Large intestine (tissue), 3 donors: ENCODE results near the gene PLEKHD1. TPM values are rescaled to one million over a fixed set of nuclear protein-coding genes. Genes with fewer than 3 reads are reported as not detected.

Experiments
- DNase-seq, 2 donors: peaks; one replicate each; pipeline versions ENCODE4 v3.0.0 to v3.0.0-alpha.2; 2013
- H3K27ac ChIP-seq: one replicate; pipeline ENCODE4 v1.5.1; 2013; ENCODE audit warnings: low read length
- H3K27me3 ChIP-seq: 2 replicates; pipeline ENCODE4 v1.6.1; 2013; ENCODE audit warnings: low read length; ENCODE audit not compliant: control insufficient read depth, insufficient read depth
- H3K36me3 ChIP-seq: 2 replicates; pipeline ENCODE4 v1.6.1; 2013; ENCODE audit warnings: low read length; ENCODE audit not compliant: control insufficient read depth, insufficient read depth
- H3K4me1 ChIP-seq: one replicate; pipeline ENCODE4 v1.6.1; 2013; ENCODE audit warnings: low read length; ENCODE audit not compliant: control insufficient read depth, insufficient read depth
- H3K4me3 ChIP-seq: one replicate; pipeline ENCODE4 v1.5.1; 2013; ENCODE audit warnings: low read length
- H3K9me3 ChIP-seq: one replicate; pipeline ENCODE4 v1.6.1; 2013; ENCODE audit warnings: mild to moderate bottlenecking, low read depth, low read length, moderate library complexity; ENCODE audit not compliant: control insufficient read depth
- WGBS: methylation state at CpG from one replicate; pipeline ENCODE4 v1.1.5; 2013; ENCODE audit warnings: low lambda C conversion rate; ENCODE audit not compliant: insufficient coverage; 5-methylcytosine and 5-hydroxymethylcytosine counted together
- polyA plus RNA-seq: library from polyadenylated mRNA; unstranded; fragments of 120-200 nt; gene quantifications from one replicate; pipeline ENCODE4 v1.2.1, GENCODE V29; 2013

Gene PLEKHD1
- polyA plus RNA-seq, 1 donor = 0.03 TPM

GRCh38 chr14:69532561-69533340, 48.2 kb downstream of the PLEKHD1 start:
- Histone ChIP-seq H3K27ac (no peak overlapping the region), H3K4me3 (no peak overlapping the region), H3K9me3 (no peaks in the 10 kb centered on the region), H3K27me3 (peaks cover 10% of the 10 kb centered on the region), H3K36me3 (no peaks in the 10 kb centered on the region), H3K4me1 (no peaks in the 10 kb centered on the region)
- peak in 1 of 2 donors; percentile 18 for DNase-seq
- WGBS = no CpG with 5 or more reads among the region's 3 CpGs

GRCh38 chr14:69535230-69535848, 50.8 kb downstream of the PLEKHD1 start:
- WGBS = no CpG with 5 or more reads among the region's 4 CpGs
- no peaks in the 10 kb centered on the region for H3K4me1 ChIP-seq
- H3K27ac ChIP-seq = no peak overlapping the region
- no peaks in the 10 kb centered on the region for H3K36me3 ChIP-seq
- H3K4me3 ChIP-seq = no peak overlapping the region
- DNase-seq = peak in 1 of 2 donors; percentile 16
- peaks cover 10% of the 10 kb centered on the region for H3K27me3 ChIP-seq
- no peaks in the 10 kb centered on the region for H3K9me3 ChIP-seq

GRCh38 chr14:69536971-69537370, 52.4 kb downstream of the PLEKHD1 start:
- H3K4me1 ChIP-seq = no peaks in the 10 kb centered on the region
- H3K27ac ChIP-seq = no peak overlapping the region
- H3K9me3 ChIP-seq = no peaks in the 10 kb centered on the region
- peaks cover 14% of the 10 kb centered on the region for H3K27me3 ChIP-seq
- no peak overlapping the region for H3K4me3 ChIP-seq
- no peak for DNase-seq
- no peaks in the 10 kb centered on the region for H3K36me3 ChIP-seq

DNA sequence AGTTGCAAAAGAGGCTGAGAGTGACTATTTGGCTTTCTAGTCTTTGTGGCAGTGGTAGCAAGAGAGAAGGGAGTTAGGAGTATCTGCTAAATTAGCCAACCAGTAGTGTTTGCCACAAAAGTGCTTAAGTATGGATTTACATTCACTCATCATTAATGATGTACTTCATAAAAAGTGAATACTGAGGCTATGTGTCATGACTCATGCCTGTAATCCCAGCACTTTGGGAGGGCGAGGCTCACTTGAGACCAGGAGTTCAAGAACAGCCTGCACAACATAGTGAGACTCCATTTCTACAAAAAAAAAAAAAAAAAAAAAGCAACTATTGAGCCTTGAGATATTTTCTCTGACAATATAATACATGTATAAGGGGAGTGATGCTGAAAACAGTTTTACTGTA, 53.4 kb downstream of the PLEKHD1 start:
- no peak for DNase-seq
- peaks cover 16% of the 10 kb centered on the region for H3K27me3 ChIP-seq
- H3K36me3 ChIP-seq = no peaks in the 10 kb centered on the region
- WGBS = no CpG with 5 or more reads among the region's 1 CpG
- H3K9me3 ChIP-seq = no peaks in the 10 kb centered on the region
- H3K4me1 ChIP-seq = no peaks in the 10 kb centered on the region
- no peak overlapping the region for H3K27ac ChIP-seq
- no peak overlapping the region for H3K4me3 ChIP-seq

DNA sequence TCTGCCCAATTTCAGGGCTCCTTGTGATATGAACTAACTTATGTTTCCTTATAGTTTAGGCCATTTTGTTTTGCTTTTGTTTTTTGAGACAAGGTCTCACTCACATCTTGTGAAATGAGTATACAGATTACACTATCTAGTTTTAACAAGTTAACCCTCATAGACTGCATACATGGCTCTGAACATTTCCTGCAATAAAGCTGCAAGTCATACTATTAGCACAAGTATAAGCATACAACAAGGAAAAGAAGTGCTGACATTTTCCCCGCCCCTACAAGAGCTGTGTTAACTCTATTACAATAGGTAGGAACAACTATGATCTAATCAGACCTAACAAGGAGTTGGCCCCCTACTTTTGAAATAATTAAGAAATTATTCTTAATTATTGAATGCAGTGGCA, 54.2 kb downstream of the PLEKHD1 start:
- peaks cover 17% of the 10 kb centered on the region for H3K27me3 ChIP-seq
- no peak overlapping the region for H3K4me3 ChIP-seq
- no peak for DNase-seq
- no CpG with 5 or more reads among the region's 1 CpG for WGBS
- H3K4me1 ChIP-seq = no peaks in the 10 kb centered on the region
- H3K9me3 ChIP-seq = no peaks in the 10 kb centered on the region
- H3K27ac ChIP-seq = no peak overlapping the region
- no peaks in the 10 kb centered on the region for H3K36me3 ChIP-seq

DNA sequence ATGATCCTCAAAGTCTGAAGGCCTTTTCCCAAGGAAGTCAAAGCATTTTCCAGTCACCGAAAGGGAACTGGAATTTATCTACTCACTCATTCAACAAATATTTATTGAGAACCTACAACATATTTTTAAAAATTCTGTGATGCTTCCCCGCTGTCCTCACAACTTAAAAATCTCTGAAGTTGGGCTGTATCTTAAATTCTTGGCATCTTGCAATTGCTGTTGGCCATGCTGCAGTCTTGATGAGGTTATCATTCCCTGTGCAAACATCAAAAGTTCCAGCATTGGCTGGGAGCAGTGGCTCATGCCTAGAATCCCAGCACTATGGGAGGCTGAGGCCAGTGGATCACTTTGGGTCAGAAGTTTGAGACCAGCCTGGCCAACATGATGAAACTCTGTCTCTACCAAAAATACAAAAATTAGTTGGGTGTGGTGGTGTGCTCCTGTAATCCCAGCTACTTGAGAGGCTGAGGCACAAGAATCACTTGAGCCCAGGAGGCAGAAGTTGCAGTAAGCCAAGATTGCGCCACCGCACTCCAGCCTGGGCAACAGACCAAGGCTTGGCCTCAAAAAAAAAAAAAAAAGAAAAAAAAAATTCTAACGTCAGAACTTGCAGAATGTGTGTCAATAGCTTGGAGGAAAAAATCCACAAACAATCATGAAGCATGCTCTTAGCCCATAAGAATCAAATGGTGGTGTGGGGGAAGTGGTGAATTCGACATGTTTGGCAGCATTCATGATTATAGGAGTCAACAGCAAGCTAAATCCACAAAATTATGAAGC, 55.3 kb downstream of the PLEKHD1 start:
- H3K4me3 ChIP-seq = no peak overlapping the region
- DNase-seq = no peak
- no peaks in the 10 kb centered on the region for H3K9me3 ChIP-seq
- H3K27me3 ChIP-seq = peaks cover 27% of the 10 kb centered on the region
- no peak overlapping the region for H3K27ac ChIP-seq
- no peaks in the 10 kb centered on the region for H3K4me1 ChIP-seq
- no peaks in the 10 kb centered on the region for H3K36me3 ChIP-seq
- WGBS = 100% methylated on average over 2 of the region's 6 CpGs

DNA sequence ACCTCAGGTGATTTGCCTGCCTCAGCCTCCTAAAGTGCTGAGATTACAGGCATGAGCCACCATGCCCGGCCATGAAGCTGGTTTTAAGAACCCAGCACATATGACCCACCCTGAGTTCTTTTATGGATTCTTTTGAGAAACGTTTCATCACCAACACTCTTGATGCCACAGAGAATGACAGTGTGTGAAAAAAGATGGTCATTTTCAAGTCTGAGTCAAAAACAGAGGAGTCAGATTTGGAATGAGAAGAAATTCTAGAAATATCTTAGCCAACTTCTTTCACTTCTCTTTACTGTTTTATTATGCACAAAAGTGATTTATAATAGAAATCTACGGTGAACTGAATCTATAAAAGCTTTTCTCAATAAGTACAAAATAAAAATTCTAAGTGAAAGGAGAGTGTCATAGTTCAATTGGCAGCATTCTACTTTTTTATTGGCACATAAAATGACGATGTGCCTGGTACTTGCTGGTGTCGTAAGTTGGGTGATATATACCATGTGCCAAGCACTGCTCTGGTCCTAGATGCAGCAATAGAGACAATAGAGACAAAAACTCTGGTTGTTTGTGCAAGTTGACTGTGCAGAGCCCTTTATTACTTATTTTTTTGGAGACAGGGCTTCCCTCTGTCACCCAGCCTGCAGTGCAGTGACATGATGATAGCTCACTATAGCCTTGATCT, 56.3 kb downstream of the PLEKHD1 start:
- WGBS = 78% methylated on average over 1 of the region's 5 CpGs
- no peaks in the 10 kb centered on the region for H3K36me3 ChIP-seq
- H3K27me3 ChIP-seq = peaks cover 27% of the 10 kb centered on the region
- H3K27ac ChIP-seq = no peak overlapping the region
- H3K4me1 ChIP-seq = no peaks in the 10 kb centered on the region
- no peak overlapping the region for H3K4me3 ChIP-seq
- no peak for DNase-seq
- H3K9me3 ChIP-seq = no peaks in the 10 kb centered on the region

DNA sequence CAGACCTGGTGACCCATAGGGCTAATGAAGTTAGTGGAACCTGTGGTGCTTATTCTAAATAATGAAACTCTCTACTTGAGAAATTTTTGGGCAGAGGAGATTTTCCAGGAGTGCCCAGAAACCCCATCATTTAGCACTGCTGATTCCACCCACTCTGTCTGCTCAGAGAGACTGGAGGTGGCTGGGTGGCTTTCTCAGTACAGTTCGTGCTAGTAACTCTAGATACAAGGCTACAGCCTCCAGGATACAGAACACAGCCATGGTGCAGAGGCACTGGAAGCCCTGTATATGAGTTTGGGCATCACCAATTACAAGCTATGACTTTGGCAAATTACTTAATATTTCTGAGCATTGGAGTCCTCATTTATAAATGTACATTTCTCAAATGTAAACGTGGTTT, 57.8 kb downstream of the PLEKHD1 start:
- Histone ChIP-seq H3K4me3 (no peak overlapping the region), H3K36me3 (no peaks in the 10 kb centered on the region), H3K9me3 (no peaks in the 10 kb centered on the region), H3K27me3 (peaks cover 35% of the 10 kb centered on the region), H3K4me1 (no peaks in the 10 kb centered on the region), H3K27ac (no peak overlapping the region)
- DNase-seq = no peak
- WGBS = no CpG with 5 or more reads among the region's 2 CpGs

DNA sequence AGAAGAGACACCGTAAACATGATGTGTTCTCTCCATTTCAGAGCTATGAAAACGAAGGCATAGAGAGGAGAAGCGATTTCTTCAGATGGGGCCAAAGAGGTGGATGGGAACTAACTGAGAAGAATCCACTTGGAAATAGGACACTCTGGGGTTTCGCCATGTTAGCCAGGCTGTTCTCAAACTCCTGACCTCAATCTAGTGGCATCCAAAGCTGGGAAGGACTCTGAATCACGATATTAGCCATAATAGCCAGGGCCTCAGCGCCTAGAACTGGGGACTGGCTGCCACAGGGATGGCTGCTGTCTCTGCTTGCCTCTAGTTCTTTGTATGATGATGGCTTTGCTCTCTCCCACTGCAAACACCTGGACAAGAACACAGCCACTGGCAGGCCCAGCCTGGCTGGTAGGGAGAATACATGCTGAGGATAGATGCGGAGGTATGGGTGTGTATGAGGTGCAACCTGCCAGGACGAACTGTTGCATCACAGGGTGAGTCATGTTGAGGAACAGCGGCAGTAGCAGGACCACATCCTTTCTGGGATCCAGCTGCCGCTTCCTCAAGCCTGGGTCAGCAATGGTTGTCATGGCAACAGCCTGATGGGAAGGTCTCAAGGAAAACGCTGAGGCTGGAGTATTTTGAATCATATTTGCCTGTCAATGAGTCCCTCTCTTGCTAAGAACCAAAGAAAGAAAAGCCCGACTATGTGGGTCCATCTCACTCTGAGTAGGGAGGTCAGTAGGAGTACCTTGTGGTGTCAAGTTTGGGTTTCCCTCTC, 59.0 kb downstream of the PLEKHD1 start:
- peak in 1 of 2 donors; percentile 36 for DNase-seq
- H3K4me1 ChIP-seq = no peaks in the 10 kb centered on the region
- WGBS = no CpG with 5 or more reads among the region's 12 CpGs
- H3K27me3 ChIP-seq = peaks cover 42% of the 10 kb centered on the region
- H3K4me3 ChIP-seq = no peak overlapping the region
- H3K36me3 ChIP-seq = no peaks in the 10 kb centered on the region
- no peak overlapping the region for H3K27ac ChIP-seq
- no peaks in the 10 kb centered on the region for H3K9me3 ChIP-seq
